ENCODE measurements around the gene COMMD1. TPM values are rescaled to one million over a fixed set of nuclear protein-coding genes. Genes with fewer than 3 reads are reported as not detected.
A peak's percentile ranks its signal among the peaks of the same experiment; 100 is the strongest.
"Not testable (repeated sequence)": the region's sequence is repeated elsewhere in the genome, so short reads cannot be mapped to it uniquely, and the experiment has no call there.

Gene COMMD1
- total RNA-seq, 1 experiment from 2014 or later: 58.1 TPM

GRCh38 chr2:61966087-61966727 is 60.7 kb downstream of the COMMD1 start:
- DNase-seq (ENCODE audit: low spot score): no peak

- peak; percentile 31 for DNase-seq (ENCODE audit: low spot score)
Observed at GRCh38 chr2:61967262-61967661, 61.8 kb downstream of the COMMD1 start.

GRCh38 chr2:61969376-61969775 is 63.9 kb downstream of the COMMD1 start:
- no peak for DNase-seq (ENCODE audit: low spot score)

GRCh38 chr2:61970807-61971556 is 65.5 kb downstream of the COMMD1 start:
- DNase-seq (ENCODE audit: low spot score): no peak

- no peak for DNase-seq (ENCODE audit: low spot score)
Observed at GRCh38 chr2:61978522-61978921, 73.0 kb downstream of the COMMD1 start.

GRCh38 chr2:61980758-61981157 is 75.3 kb downstream of the COMMD1 start:
- no peak for DNase-seq (ENCODE audit: low spot score)

- no peak for DNase-seq (ENCODE audit: low spot score)
Observed at GRCh38 chr2:61984682-61985081, 79.2 kb downstream of the COMMD1 start.

GRCh38 chr2:61988462-61989366 is 83.2 kb downstream of the COMMD1 start:
- peak; percentile 80 for DNase-seq (ENCODE audit: low spot score)

- DNase-seq (ENCODE audit: low spot score): peak; percentile 11
Observed at GRCh38 chr2:61993422-61994024, 88.0 kb downstream of the COMMD1 start.

- DNase-seq (ENCODE audit: low spot score): no peak
Observed at GRCh38 chr2:61994531-61994930, 89.1 kb downstream of the COMMD1 start.

- DNase-seq (ENCODE audit: low spot score): no peak
Observed at GRCh38 chr2:61995065-61995464, 89.6 kb downstream of the COMMD1 start.

GRCh38 chr2:61995515-61995914 is 90.0 kb downstream of the COMMD1 start:
- no peak for DNase-seq (ENCODE audit: low spot score)

GRCh38 chr2:61998426-61998825 is 93.0 kb downstream of the COMMD1 start:
- DNase-seq (ENCODE audit: low spot score): no peak

GRCh38 chr2:62000538-62000937 is 95.1 kb downstream of the COMMD1 start:
- DNase-seq (ENCODE audit: low spot score): no peak

- DNase-seq (ENCODE audit: low spot score): no peak
Observed at GRCh38 chr2:62001431-62001830, 96.0 kb downstream of the COMMD1 start.

- not testable (repeated sequence) for DNase-seq (ENCODE audit: low spot score)
Observed at GRCh38 chr2:62004428-62004827, 99.0 kb downstream of the COMMD1 start.

- DNase-seq (ENCODE audit: low spot score): no peak
Observed at GRCh38 chr2:62007555-62007954, 102.1 kb downstream of the COMMD1 start.

GRCh38 chr2:62010632-62011256 is 105.3 kb downstream of the COMMD1 start:
- DNase-seq (ENCODE audit: low spot score): no peak

- no peak for DNase-seq (ENCODE audit: low spot score)
Observed at GRCh38 chr2:62013641-62014040, 108.2 kb downstream of the COMMD1 start.

- DNase-seq (ENCODE audit: low spot score): peak; percentile 12
Observed at GRCh38 chr2:62014102-62014501, 108.6 kb downstream of the COMMD1 start.

GRCh38 chr2:62016957-62017356 is 111.5 kb downstream of the COMMD1 start:
- DNase-seq (ENCODE audit: low spot score): no peak

All from H4 (cell line).